Psoas muscle (tissue), 8 donors: ENCODE data around the gene KCNN4. TPM values are rescaled to one million over a fixed set of nuclear protein-coding genes. Genes with fewer than 3 reads are reported as not detected.
"Not testable (repeated sequence)": the region's sequence is repeated elsewhere in the genome, so short reads cannot be mapped to it uniquely, and the experiment has no call there.

ENCODE experiments used
- ATAC-seq, 4 donors: fragments of 200-7000 bp; cut with Tn5 transposase; one replicate each; pipeline ENCODE4 v1.9.1; 2020; ENCODE audit warnings: moderate library complexity in 3 of 4, mild to moderate bottlenecking in 2 of 4
- DNase-seq, 2 donors: peaks; one replicate each; pipeline ENCODE4 v3.0.0-alpha.2; 2020
- H3K27ac ChIP-seq: fragments of 200-600 bp; one replicate; pipeline ENCODE4 v1.8.0; 2022
- H3K27me3 ChIP-seq, 3 donors: fragments of 200-600 bp in 1 of 3; one replicate each; pipeline versions ENCODE4 v1.6.1 to v1.8.0; 2013 to 2022; ENCODE audit warnings: low read length in 2 of 3, mild to moderate bottlenecking in 2 of 3, moderate library complexity in 1 of 3; ENCODE audit not compliant: insufficient read depth in 3 of 3
- H3K36me3 ChIP-seq, 2 donors: fragments of 200-600 bp in 1 of 2; one replicate each; pipeline versions ENCODE4 v1.6.1 to v1.8.0; 2013 to 2022; ENCODE audit warnings: low read depth in 1 of 2, mild to moderate bottlenecking in 1 of 2, moderate library complexity in 1 of 2; ENCODE audit not compliant: insufficient read depth in 1 of 2
- H3K4me1 ChIP-seq: fragments of 200-600 bp; one replicate; pipeline ENCODE4 v1.8.0; 2022
- H3K4me3 ChIP-seq: fragments of 200-600 bp; one replicate; pipeline ENCODE4 v1.8.0; 2022; ENCODE audit warnings: mild to moderate bottlenecking
- H3K9me3 ChIP-seq: fragments of 200-600 bp; one replicate; pipeline ENCODE4 v1.8.0; 2022
- CTCF ChIP-seq: fragments of 200-600 bp; IDR thresholded peaks from one replicate; pipeline ENCODE4 v1.8.0; 2022; ENCODE audit warnings: antibody characterized with exemption
- WGBS, 3 donors: extraction: QIAGEN DNeasy Blood & Tissue Kit; methylation state at CpG; one replicate each; pipeline versions ENCODE4 v1.1.6 to v1.1.7; 2013; 5-methylcytosine and 5-hydroxymethylcytosine counted together
- intact Hi-C, 2 donors: fragments of 100-400 bp; cut with DNase I; formaldehyde crosslinking; loops; one replicate each; pipeline versions ENCODE4 v1.11.0 to v1.14.2; 2022
- long read RNA-seq, 2 donors: library from polyadenylated mRNA; unstranded; transcript quantifications; one replicate each; pipeline ENCODE4 v2.0.0, GENCODE V29; 2021
- polyA plus RNA-seq, 3 donors: library from polyadenylated mRNA; stranded (reverse); fragments of 200-250 nt; gene quantifications; one replicate each; pipeline ENCODE4 v1.2.3, GENCODE V29; 2013
- total RNA-seq, 4 donors: library from RNA; stranded (reverse); fragmentation: NEBNext Ultra II Directional in 2 of 4; extraction: Animal tissue kit (Norgen Biotek cat#: 25700) in 2 of 4; gene quantifications; one replicate each; pipeline versions ENCODE4 v1.2.1 to v1.2.4, GENCODE V29; 2021 to 2023
- donor health status: healthy with polysubstance abuse.
- donor health status: DM: no; HTN: no; CAD: no; lungs with moderate emphysema.
- donor health status: Bipolar disorder and iron deficiency.
- donor health status: healthy.
- donor health status: DM: yes; HTN: yes; CAD: no.
- donor health status: DM: no; HTN: no; CAD: no.
- donor health status: DM: no; HTN: no; CAD: no.
- donor health status: DM: yes; HTN: yes; CAD: no.

KCNN4 gene
- under 1 TPM; 0.26 to 0.89 (median 0.40) TPM for total RNA-seq
- polyA plus RNA-seq, result under 1 TPM; 0.09 to 0.43 (median 0.21) TPM
- long read RNA-seq, donor 1, result 0 reads
- long read RNA-seq, donor 2, partial matches to known transcripts, result 0 of 1 reads
- long read RNA-seq, donor 2, other reads (novel, unspliced or antisense), result 0 of 1 reads

GRCh38 chr19:43780706-43781525 is at the start of gene KCNN4:
Gene KCNN4 (minus strand): TSS chr19:43780973. CDS start chr19:43780861, 112 bp downstream.
- WGBS, 3 donors, result 24 to 33% (median 29%) methylated on average over 19 of the region's 19 CpGs
- H3K4me3 ChIP-seq, result no peak within 1 kb of the TSS

DNA sequence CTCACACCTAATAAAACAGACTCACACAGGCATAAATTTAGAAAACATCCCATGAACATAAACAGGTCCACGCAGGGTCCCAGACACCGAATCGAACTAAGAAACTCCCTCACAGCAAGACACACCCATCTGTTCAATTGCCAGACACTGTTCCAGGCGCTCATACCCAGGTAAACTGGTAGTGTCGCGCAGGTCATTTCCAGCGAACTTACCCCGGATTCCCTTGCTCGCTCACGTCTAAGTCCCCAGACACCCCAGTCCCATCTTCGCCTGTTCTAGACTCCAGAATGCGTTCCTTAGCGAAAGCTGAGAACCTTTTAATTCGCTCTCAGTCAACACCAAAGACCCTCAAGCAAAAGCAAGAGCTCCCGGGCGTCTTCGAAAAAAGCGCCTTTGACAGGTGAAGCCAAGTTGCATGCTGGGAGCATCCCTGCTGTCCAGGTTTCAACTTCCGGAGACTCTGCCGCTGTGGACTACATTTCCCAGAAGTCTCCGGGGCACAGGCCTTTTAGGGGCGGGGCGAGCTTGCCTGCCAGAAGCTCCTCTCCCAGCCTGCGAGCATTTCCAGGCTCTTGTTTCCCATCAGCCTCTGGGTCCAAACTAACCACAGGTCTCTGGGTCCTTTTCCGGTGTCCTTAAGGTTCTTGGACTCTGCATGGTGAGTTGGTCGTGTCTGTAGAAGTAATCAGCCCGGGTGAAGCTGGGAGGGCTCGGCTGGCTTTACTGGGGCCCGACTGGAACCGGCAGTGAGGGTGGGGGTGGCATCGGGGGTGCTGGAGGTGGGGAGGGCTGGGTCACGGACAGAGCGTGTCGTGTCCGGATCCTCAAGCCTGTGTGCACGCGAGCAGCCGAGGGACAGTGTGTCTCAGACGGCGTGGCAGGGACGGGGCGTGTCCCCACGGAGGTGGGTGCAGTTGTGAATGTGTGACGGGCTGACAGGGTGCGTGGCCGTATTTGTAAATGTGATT is 46.3 kb upstream of the KCNN4 start, which contains the start of gene ZNF283:
Gene ZNF283, plus strand, starts transcription at position 535 of the 968 bp plus-strand sequence. CDS start 6,184 bp downstream, outside the sequence.
- ATAC-seq (peak; percentile 99 to 100 (median 100)), DNase-seq (peak; percentile 89 to 92)
- Histone ChIP-seq H3K36me3 (peaks cover 2 to 41% of the 10 kb centered on the region in 2 donors), H3K4me1 (peaks cover 9% of the 10 kb centered on the region), H3K9me3 (peaks cover 9% of the 10 kb centered on the region), H3K27ac (peak within 1 kb of the TSS; percentile 69), H3K4me3 (peak within 1 kb of the TSS; percentile 84), H3K27me3 (peaks cover 0 to 2% (median 0%) of the 10 kb centered on the region in 3 donors)
- TF ChIP-seq CTCF, result no peak
- 5 to 7% (median 5%) methylated on average over 46 of the region's 46 CpGs for WGBS, 3 donors
- intact Hi-C loops, result no loop called here

More at GRCh38 chr19:43780706-43781525, at the start of gene KCNN4:
- no peak for TF ChIP-seq CTCF
- ATAC-seq (no peak), DNase-seq (no peak)
- Histone ChIP-seq H3K9me3 (no peaks in the 10 kb centered on the region), H3K36me3 (no peaks in the 10 kb centered on the region), H3K27ac (no peak within 1 kb of the TSS), H3K27me3 (peaks cover 0 to 23% (median 2%) of the 10 kb centered on the region in 3 donors), H3K4me1 (no peaks in the 10 kb centered on the region)
- intact Hi-C loops, result loop anchor here in 1 of 2 donors (5.0 kb wide), 1 partner anchor 34 kb away; no protein-coding TSS in a partner anchor

DNA sequence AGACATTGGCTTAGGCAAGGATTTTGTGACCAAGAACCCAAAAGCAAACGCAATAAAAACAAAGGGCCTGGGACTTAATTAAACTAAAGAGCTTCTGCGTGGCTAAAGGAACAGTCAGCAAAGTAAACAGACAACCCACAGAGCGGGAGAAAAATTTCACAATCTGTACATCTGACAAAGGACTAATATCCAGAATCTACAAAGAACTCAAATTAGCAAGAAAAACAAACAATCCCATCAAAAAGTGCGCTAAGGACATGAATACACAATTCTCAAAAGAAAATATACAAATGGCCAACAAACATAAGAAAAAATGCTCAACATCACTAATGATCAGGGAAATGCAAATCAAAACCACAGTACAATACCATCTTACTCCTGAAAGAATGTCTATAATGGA is 43.8 kb upstream of the KCNN4 start:
- 59 to 67% (median 67%) methylated on average over 4 of the region's 4 CpGs for WGBS, 3 donors
- H3K4me3 ChIP-seq, result not testable (repeated sequence)
- H3K36me3 ChIP-seq, result peaks cover 0 to 16% of the 10 kb centered on the region in 2 donors

GRCh38 chr19:43823856-43824255 is 43.1 kb upstream of the KCNN4 start:
- H3K27ac ChIP-seq, H3K4me3 ChIP-seq, H3K36me3 ChIP-seq, intact Hi-C loops, DNase-seq, H3K9me3 ChIP-seq, H3K4me1 ChIP-seq, ATAC-seq: not testable (repeated sequence)
- 80 to 90% (median 84%) methylated on average over 3 of the region's 3 CpGs for WGBS, 3 donors
- peaks cover 0 to 19% (median 10%) of the 10 kb centered on the region in 3 donors for H3K27me3 ChIP-seq

More for the DNA sequence above, 43.8 kb upstream of the KCNN4 start:
- ATAC-seq, H3K27ac ChIP-seq, H3K9me3 ChIP-seq, DNase-seq, intact Hi-C loops, H3K4me1 ChIP-seq: not testable (repeated sequence)
- H3K27me3 ChIP-seq, result peaks cover 0 to 19% (median 8%) of the 10 kb centered on the region in 3 donors

GRCh38 chr19:43820884-43821215 is 40.1 kb upstream of the KCNN4 start:
- Histone ChIP-seq H3K27ac (no peak overlapping the region), H3K4me1 (no peaks in the 10 kb centered on the region), H3K9me3 (peaks cover 3% of the 10 kb centered on the region), H3K27me3 (peaks cover 0 to 19% (median 10%) of the 10 kb centered on the region in 3 donors), H3K4me3 (peak overlapping the region; percentile 61), H3K36me3 (no peaks in the 10 kb centered on the region)
- ATAC-seq (no peak), DNase-seq (no peak)
- WGBS, 3 donors, result 25 to 33% (median 32%) methylated on average over 5 of the region's 5 CpGs
- intact Hi-C loops, result no loop called here
- no peak for TF ChIP-seq CTCF
